Tibial nerve (tissue), 4 donors: ENCODE results near the gene COX7B. TPM values are rescaled to one million over a fixed set of nuclear protein-coding genes. Genes with fewer than 3 reads are reported as not detected.
"Not testable (repeated sequence)": the region's sequence is repeated elsewhere in the genome, so short reads cannot be mapped to it uniquely, and the experiment has no call there.

Source experiments
- DNase-seq, 2 donors: peaks; one replicate each; pipeline ENCODE4 v3.0.0-alpha.2; 2019; ENCODE audit warnings: low spot score in 2 of 2
- H3K27ac ChIP-seq, 4 donors: fragments of 200-600 bp; sonication (generic) in 3 of 4; one replicate each; pipeline ENCODE4 v1.5.1; 2017 to 2019; ENCODE audit warnings: mild to moderate bottlenecking in 1 of 4
- H3K27me3 ChIP-seq, 2 donors: fragments of 200-600 bp; sonication (generic) in 1 of 2; one replicate each; pipeline versions ENCODE4 v1.5.1 to v1.6.0; 2017 to 2019
- H3K36me3 ChIP-seq, 3 donors: fragments of 200-600 bp; sonication (generic); one replicate each; pipeline ENCODE4 v1.5.1; 2018 to 2019
- H3K4me1 ChIP-seq, 4 donors: fragments of 200-600 bp; sonication (generic) in 3 of 4; one replicate each; pipeline ENCODE4 v1.5.1; 2017 to 2019
- H3K4me3 ChIP-seq, 4 donors: fragments of 200-600 bp; sonication (generic) in 3 of 4; one replicate each; pipeline ENCODE4 v1.5.1; 2017 to 2019; ENCODE audit warnings: mild to moderate bottlenecking in 1 of 4, moderate library complexity in 1 of 4
- H3K9me3 ChIP-seq, 4 donors: fragments of 200-600 bp; sonication (generic) in 3 of 4; one replicate each; pipeline ENCODE4 v1.5.1; 2017 to 2019
- CTCF ChIP-seq, 5 experiments: fragments of 200-600 bp in 3 of 5; fragments of 450-650 bp in 2 of 5; sonication (generic) in 3 of 5; IDR thresholded peaks; one replicate each; pipeline ENCODE4 v1.5.1; 2016 to 2019; ENCODE audit warnings: antibody characterized with exemption in 5 of 5, mild to moderate bottlenecking in 3 of 5, moderate library complexity in 2 of 5
- EP300 ChIP-seq, 2 donors: sonication (generic); formaldehyde crosslinking; IDR thresholded peaks; one replicate each; pipeline ENCODE4 v1.6.1; 2017; ENCODE audit warnings: antibody characterized with exemption in 2 of 2, mild to moderate bottlenecking in 1 of 2
- POLR2A ChIP-seq, 2 donors: fragments of 450-650 bp; IDR thresholded peaks; one replicate each; pipeline ENCODE4 v1.6.1; 2017; ENCODE audit warnings: antibody characterized with exemption in 2 of 2, mild to moderate bottlenecking in 2 of 2, moderate library complexity in 2 of 2
- WGBS, 2 donors: methylation state at CpG; one replicate each; pipeline ENCODE4 v1.1.5; 2018; 5-methylcytosine and 5-hydroxymethylcytosine counted together
- total RNA-seq, 4 donors: library from RNA; depleted of rRNA; stranded (reverse); fragments of >200 nt; gene quantifications; one replicate each; pipeline ENCODE4 v1.1.0, GENCODE V29; 2016

The COX7B gene
- total RNA-seq, 4 donors from 2014 or later, result 192 to 319 (median 226) TPM

- Histone ChIP-seq H3K27ac (no peak overlapping the region), H3K9me3 (no peaks in the 10 kb centered on the region), H3K4me3 (no peak overlapping the region), H3K4me1 (no peaks in the 10 kb centered on the region), H3K36me3 (no peaks in the 10 kb centered on the region), H3K27me3 (no peaks in the 10 kb centered on the region)
- TF ChIP-seq EP300 (IDR thresholded peaks at IDR 0.05), result no peak
- no peak for TF ChIP-seq CTCF (IDR thresholded peaks at IDR 0.05)
- TF ChIP-seq POLR2A (IDR thresholded peaks at IDR 0.05), result no peak
- DNase-seq, result no peak
- 63 to 88% methylated on average over 1 of the region's 1 CpG for WGBS, 2 donors
Observed at GRCh38 chrX:77930581-77930980, 31.3 kb downstream of the COX7B start.

- Histone ChIP-seq H3K4me3 (no peak overlapping the region), H3K9me3 (no peaks in the 10 kb centered on the region), H3K4me1 (no peaks in the 10 kb centered on the region), H3K36me3 (no peaks in the 10 kb centered on the region), H3K27ac (no peak overlapping the region), H3K27me3 (no peaks in the 10 kb centered on the region)
- no peak for DNase-seq
- no peak for TF ChIP-seq POLR2A (IDR thresholded peaks at IDR 0.05)
- no peak for TF ChIP-seq CTCF (IDR thresholded peaks at IDR 0.05)
- no peak for TF ChIP-seq EP300 (IDR thresholded peaks at IDR 0.05)
- 73 to 80% methylated on average over 1 of the region's 1 CpG for WGBS, 2 donors
Observed at GRCh38 chrX:77935886-77936285, 36.6 kb downstream of the COX7B start.

DNA sequence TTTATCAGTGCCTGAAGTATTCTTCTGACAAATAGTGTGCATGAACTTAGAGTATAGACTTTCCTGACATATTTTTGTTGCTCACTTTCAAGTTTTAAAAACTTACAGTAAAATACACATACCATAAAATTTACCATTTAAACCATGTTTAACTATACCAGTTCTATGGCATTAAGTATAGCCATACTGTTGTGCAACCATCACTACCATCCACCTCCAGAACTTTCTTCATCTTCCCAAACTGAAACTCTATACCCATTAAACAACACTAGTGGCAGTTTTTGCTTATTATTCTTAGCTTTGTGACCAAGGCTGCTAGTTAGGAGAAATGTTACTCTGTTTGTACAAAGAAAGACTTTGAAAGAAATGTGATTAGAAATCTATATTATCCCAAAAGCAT lies 37.0 kb downstream of the COX7B start:
- no peak for DNase-seq
- H3K27me3 ChIP-seq, result no peaks in the 10 kb centered on the region
- no peak overlapping the region for H3K4me3 ChIP-seq
- H3K4me1 ChIP-seq, result no peaks in the 10 kb centered on the region
- TF ChIP-seq CTCF (IDR thresholded peaks at IDR 0.05), result no peak
- no peak for TF ChIP-seq EP300 (IDR thresholded peaks at IDR 0.05)
- no peak for TF ChIP-seq POLR2A (IDR thresholded peaks at IDR 0.05)
- H3K27ac ChIP-seq, result no peak overlapping the region
- H3K9me3 ChIP-seq, result no peaks in the 10 kb centered on the region
- H3K36me3 ChIP-seq, result no peaks in the 10 kb centered on the region

DNA sequence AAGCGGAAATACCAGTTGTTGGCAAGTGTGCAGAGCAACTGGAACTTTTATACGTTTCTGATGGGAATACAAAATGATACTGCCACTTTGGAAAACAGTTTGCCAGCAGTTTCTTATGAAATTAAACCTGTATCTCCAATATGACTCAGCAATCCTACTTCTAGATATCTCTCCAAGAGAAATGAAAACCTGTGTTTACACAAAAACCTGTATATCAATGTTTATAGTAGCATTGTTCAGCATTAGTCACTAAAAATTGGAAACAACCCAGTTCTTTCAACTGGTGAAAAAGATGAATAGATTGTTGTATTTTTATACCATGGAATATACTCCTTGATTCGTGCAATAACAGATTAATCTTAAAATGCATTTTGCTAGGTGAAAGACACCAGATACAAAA lies 38.0 kb downstream of the COX7B start:
- Histone ChIP-seq H3K27me3 (no peaks in the 10 kb centered on the region), H3K4me1 (no peaks in the 10 kb centered on the region), H3K4me3 (no peak overlapping the region), H3K9me3 (no peaks in the 10 kb centered on the region), H3K27ac (no peak overlapping the region), H3K36me3 (no peaks in the 10 kb centered on the region)
- DNase-seq, result no peak
- 62 to 76% methylated on average over 3 of the region's 3 CpGs for WGBS, 2 donors
- TF ChIP-seq EP300 (IDR thresholded peaks at IDR 0.05) (no peak), POLR2A (IDR thresholded peaks at IDR 0.05) (no peak), CTCF (IDR thresholded peaks at IDR 0.05) (no peak)

GRCh38 chrX:77938083-77938680 lies 38.9 kb downstream of the COX7B start:
- TF ChIP-seq CTCF (IDR thresholded peaks at IDR 0.05) (no peak), POLR2A (IDR thresholded peaks at IDR 0.05) (no peak), EP300 (IDR thresholded peaks at IDR 0.05) (no peak)
- no peak for DNase-seq
- Histone ChIP-seq H3K4me3 (no peak overlapping the region), H3K9me3 (no peaks in the 10 kb centered on the region), H3K27ac (no peak overlapping the region), H3K36me3 (no peaks in the 10 kb centered on the region), H3K4me1 (no peaks in the 10 kb centered on the region), H3K27me3 (no peaks in the 10 kb centered on the region)
- WGBS, 2 donors, result 83 to 84% methylated on average over 4 of the region's 4 CpGs

DNA sequence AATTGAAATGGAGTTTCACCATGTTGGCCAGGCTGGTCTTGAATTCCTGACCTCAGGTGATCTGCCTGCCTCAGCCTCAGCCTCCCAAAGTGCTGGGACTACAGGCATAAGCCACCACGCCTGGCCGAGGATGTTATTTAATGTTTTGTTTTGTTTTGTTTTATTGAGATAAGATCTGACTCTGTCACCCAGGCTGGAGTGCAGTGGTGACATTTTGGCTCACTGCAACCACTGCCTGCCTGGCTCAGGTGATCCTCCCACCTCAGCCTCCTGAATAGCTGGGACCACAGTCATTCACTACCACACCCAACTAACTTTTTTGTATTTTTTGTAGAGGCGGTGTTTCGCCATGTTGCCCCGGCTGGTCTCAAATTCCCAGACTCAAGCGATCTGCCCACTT lies 45.8 kb downstream of the COX7B start:
- H3K36me3 ChIP-seq, H3K27ac ChIP-seq, H3K4me1 ChIP-seq, H3K27me3 ChIP-seq, H3K9me3 ChIP-seq, H3K4me3 ChIP-seq, DNase-seq: not testable (repeated sequence)
- WGBS, 2 donors, result 96% methylated on average over 6 of the region's 6 CpGs
